Measurements from ENCODE around the gene KRT79.

DNA sequence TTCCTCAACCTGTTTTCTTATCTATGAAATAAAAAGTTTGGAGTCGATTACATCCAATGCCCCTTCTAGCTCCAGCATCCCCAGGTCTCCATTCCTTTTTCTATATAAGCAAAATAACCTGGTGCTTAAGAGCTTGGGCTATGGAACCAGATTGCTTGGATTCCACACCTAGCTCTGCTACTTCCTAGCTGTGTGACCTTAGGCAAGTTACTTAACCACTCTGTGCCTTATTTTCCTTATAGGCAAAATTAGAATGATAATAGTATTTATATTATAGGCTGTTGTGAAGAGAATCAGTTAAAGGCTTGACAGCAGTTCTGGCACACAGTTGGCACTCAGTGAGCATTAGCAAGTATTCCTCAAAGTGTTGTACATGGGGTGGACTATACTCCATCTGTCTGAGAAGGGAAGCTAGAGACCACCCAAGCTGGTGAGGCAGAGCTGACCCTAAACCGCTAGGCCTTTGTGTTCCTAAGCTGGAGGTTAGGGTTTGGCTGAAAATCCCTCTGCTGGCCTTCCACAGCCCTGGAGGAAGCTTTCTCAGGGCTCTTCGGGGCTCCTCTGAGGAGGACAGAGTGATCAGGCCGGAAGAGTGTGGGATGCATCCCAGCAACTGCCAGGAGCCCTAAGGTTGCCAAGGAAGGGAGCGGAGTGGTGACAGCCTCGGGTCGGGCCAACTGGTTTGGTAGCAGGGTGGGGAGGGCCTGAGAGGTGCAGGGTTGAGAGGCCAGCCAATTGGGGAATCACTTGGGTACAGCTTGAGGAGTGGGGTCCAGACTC, 14.2 kb downstream of the KRT79 start:
- TF ChIP-seq, protein P1, sequence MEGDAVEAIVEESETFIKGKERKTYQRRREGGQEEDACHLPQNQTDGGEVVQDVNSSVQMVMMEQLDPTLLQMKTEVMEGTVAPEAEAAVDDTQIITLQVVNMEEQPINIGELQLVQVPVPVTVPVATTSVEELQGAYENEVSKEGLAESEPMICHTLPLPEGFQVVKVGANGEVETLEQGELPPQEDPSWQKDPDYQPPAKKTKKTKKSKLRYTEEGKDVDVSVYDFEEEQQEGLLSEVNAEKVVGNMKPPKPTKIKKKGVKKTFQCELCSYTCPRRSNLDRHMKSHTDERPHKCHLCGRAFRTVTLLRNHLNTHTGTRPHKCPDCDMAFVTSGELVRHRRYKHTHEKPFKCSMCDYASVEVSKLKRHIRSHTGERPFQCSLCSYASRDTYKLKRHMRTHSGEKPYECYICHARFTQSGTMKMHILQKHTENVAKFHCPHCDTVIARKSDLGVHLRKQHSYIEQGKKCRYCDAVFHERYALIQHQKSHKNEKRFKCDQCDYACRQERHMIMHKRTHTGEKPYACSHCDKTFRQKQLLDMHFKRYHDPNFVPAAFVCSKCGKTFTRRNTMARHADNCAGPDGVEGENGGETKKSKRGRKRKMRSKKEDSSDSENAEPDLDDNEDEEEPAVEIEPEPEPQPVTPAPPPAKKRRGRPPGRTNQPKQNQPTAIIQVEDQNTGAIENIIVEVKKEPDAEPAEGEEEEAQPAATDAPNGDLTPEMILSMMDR (IDR thresholded peaks at IDR 0.05), result no peak
- no peak for TF ChIP-seq POLR2AphosphoS5 (IDR thresholded peaks at IDR 0.05; ENCODE audit: insufficient read depth in 1 of 2, low read depth in 1 of 2)
- TF ChIP-seq POLR2A (IDR thresholded peaks at IDR 0.05), result no peak

All from vagina (tissue), 2 donors.